ENCODE data around the gene PPP1R2.

GRCh38 chr3:195578565-195578964 is 35.4 kb upstream of the PPP1R2 start:
- TF ChIP-seq CTCF (IDR thresholded peaks at IDR 0.05; ENCODE audit: poor library complexity, severe bottlenecking): no peak
- no peak for TF ChIP-seq POLR2AphosphoS5 (IDR thresholded peaks at IDR 0.05)
